IMR-90 (cell line): Measurements from ENCODE around the gene RSPH9. TPM values are rescaled to one million over a fixed set of nuclear protein-coding genes. Genes with fewer than 3 reads are reported as not detected.

Experiments used
- ATAC-seq: fragments of 200-7000 bp; cut with Tn5 transposase; 2 replicates; pipeline ENCODE4 v1.9.1; 2020; ENCODE audit warnings: low read depth, mild to moderate bottlenecking, moderate library complexity
- BruUV-seq: library from RNA; stranded (reverse); fragments of 400-500 nt; replicated peaks from 2 replicates; lab custom pipeline; 2021; lab: Mats Ljungman, UMichigan
- CTCF ChIA-PET: fragments of 300-600 bp; formaldehyde crosslinking; extraction: SDS; loops from one replicate; lab custom pipeline; 2021; ENCODE audit warnings: antibody characterized with exemption; lab: Yijun Ruan, JAX
- POLR2A ChIA-PET: fragments of 300-600 bp; sonication (Branson Sonifier 250); formaldehyde crosslinking; loops from one replicate; lab custom pipeline; 2022; ENCODE audit warnings: antibody characterized with exemption; ENCODE audit not compliant: unreplicated experiment; lab: Charles Lee
- DNase-seq: peaks from one replicate; pipeline ENCODE4 v3.0.0; 2013
- H2AFZ ChIP-seq: replicated peaks from 2 replicates; pipeline ENCODE3; 2013; ENCODE audit warnings: low read length, mild to moderate bottlenecking; ENCODE audit not compliant: poor library complexity
- H2AK5ac ChIP-seq: 2 replicates; pipeline ENCODE4 v1.6.1; 2013; ENCODE audit warnings: low read depth, low read length, inconsistent platforms
- H2AK9ac ChIP-seq: replicated peaks from 2 replicates; pipeline ENCODE3; 2013; ENCODE audit warnings: mild to moderate bottlenecking, low read depth, low read length, moderate library complexity; ENCODE audit not compliant: poor library complexity
- H2BK120ac ChIP-seq: 2 replicates; pipeline ENCODE4 v1.6.1; 2013; ENCODE audit warnings: low read depth, low read length, inconsistent platforms
- H2BK15ac ChIP-seq: 3 replicates; pipeline ENCODE4 v1.6.1; 2013; ENCODE audit warnings: low read depth, low read length, inconsistent platforms
- H2BK20ac ChIP-seq: 2 replicates; pipeline ENCODE4 v1.6.1; 2013; ENCODE audit warnings: low read depth, mild to moderate bottlenecking, inconsistent platforms, low read length, moderate library complexity
- H2BK5ac ChIP-seq: 2 replicates; pipeline ENCODE4 v1.6.1; 2013; ENCODE audit warnings: mild to moderate bottlenecking, low read depth, low read length, inconsistent platforms; ENCODE audit not compliant: poor library complexity, severe bottlenecking
- H3K14ac ChIP-seq: replicated peaks from 2 replicates; pipeline ENCODE4 v1.6.1; 2013; ENCODE audit warnings: low read depth, low read length, inconsistent platforms
- H3K18ac ChIP-seq: 2 replicates; pipeline ENCODE4 v1.6.1; 2013; ENCODE audit warnings: low read depth, low read length, control low read depth
- H3K23ac ChIP-seq: 2 replicates; pipeline ENCODE4 v1.6.1; 2013; ENCODE audit warnings: low read depth, low read length, inconsistent platforms
- H3K27ac ChIP-seq: 2 replicates; pipeline ENCODE4 v1.5.1; 2013; ENCODE audit warnings: mild to moderate bottlenecking, control low read depth, low read length; ENCODE audit not compliant: insufficient read depth
- H3K27me3 ChIP-seq: 2 replicates; pipeline ENCODE4 v1.6.1; 2013; ENCODE audit warnings: low read length; ENCODE audit not compliant: control insufficient read depth, insufficient read depth
- H3K36me3 ChIP-seq: 2 replicates; pipeline ENCODE4 v1.6.1; 2013; ENCODE audit warnings: low read length, mixed read lengths; ENCODE audit not compliant: control insufficient read depth, insufficient read depth
- H3K4ac ChIP-seq: 2 replicates; pipeline ENCODE4 v1.6.1; 2013; ENCODE audit warnings: low read depth, low read length, inconsistent platforms
- H3K4me1 ChIP-seq: 2 replicates; pipeline ENCODE4 v1.6.1; 2013; ENCODE audit warnings: low read length, mixed read lengths; ENCODE audit not compliant: control insufficient read depth, insufficient read depth
- H3K4me2 ChIP-seq: 2 replicates; pipeline ENCODE4 v1.6.1; 2013; ENCODE audit warnings: low read depth, mild to moderate bottlenecking, control low read depth, low read length, moderate library complexity
- H3K4me3 ChIP-seq: 2 replicates; pipeline ENCODE4 v1.5.1; 2013; ENCODE audit warnings: low read depth, mild to moderate bottlenecking, control low read depth, low read length, moderate library complexity; ENCODE audit not compliant: insufficient read depth
- H3K56ac ChIP-seq: 2 replicates; pipeline ENCODE4 v1.6.1; 2013; ENCODE audit warnings: low read length, inconsistent platforms; ENCODE audit not compliant: insufficient read depth; ENCODE audit errors: extremely low read depth
- H3K79me1 ChIP-seq, 2 experiments: 2 replicates each; pipeline ENCODE4 v1.6.1; 2013; ENCODE audit warnings: low read length in 2 of 2, inconsistent platforms in 1 of 2, low read depth in 1 of 2
- H3K9ac ChIP-seq: 2 replicates; pipeline ENCODE4 v1.6.1; 2013; ENCODE audit warnings: low read depth, low read length, control low read depth
- H3K9me1 ChIP-seq: 2 replicates; pipeline ENCODE4 v1.6.1; 2013; ENCODE audit warnings: low read length, inconsistent platforms; ENCODE audit not compliant: insufficient read depth
- H3K9me3 ChIP-seq: 2 replicates; pipeline ENCODE4 v1.6.1; 2013; ENCODE audit warnings: low read length; ENCODE audit not compliant: control insufficient read depth, insufficient read depth
- H4K20me1 ChIP-seq: 2 replicates; pipeline ENCODE4 v1.6.1; 2013; ENCODE audit warnings: low read length, inconsistent platforms; ENCODE audit not compliant: insufficient read depth
- H4K5ac ChIP-seq: 2 replicates; pipeline ENCODE4 v1.6.1; 2013; ENCODE audit warnings: mild to moderate bottlenecking, low read depth, low read length, control low read depth
- H4K8ac ChIP-seq, 2 experiments: 2 replicates each; pipeline ENCODE4 v1.6.1; 2013; ENCODE audit warnings: low read depth in 2 of 2, low read length in 2 of 2, control low read depth in 1 of 2, inconsistent platforms in 1 of 2
- H4K91ac ChIP-seq: 2 replicates; pipeline ENCODE4 v1.6.1; 2013; ENCODE audit warnings: low read depth, low read length, inconsistent platforms; ENCODE audit not compliant: insufficient read depth
- CEBPB ChIP-seq: IDR thresholded peaks from 2 replicates; pipeline ENCODE4 v1.6.1; 2012; ENCODE audit warnings: low read depth, low read length, improper control_type of control experiment
- CHD1 ChIP-seq: IDR thresholded peaks from 2 replicates; pipeline ENCODE4 v1.6.1; 2012; ENCODE audit warnings: low read depth, low read length, improper control_type of control experiment
- CTCF ChIP-seq: conservative IDR thresholded peaks from 2 replicates; pipeline ENCODE4 v1.5.1; 2012; ENCODE audit warnings: mild to moderate bottlenecking, low read depth, low read length, improper control_type of control experiment
- MAZ ChIP-seq: IDR thresholded peaks from 2 replicates; pipeline ENCODE4 v1.6.1; 2012; ENCODE audit warnings: low read depth, mild to moderate bottlenecking, low read length, improper control_type of control experiment, moderate library complexity, borderline replicate concordance
- NFE2L2 ChIP-seq: fragments of 150-350 bp; IDR thresholded peaks from 2 replicates; pipeline ENCODE4 v1.6.1; 2016; ENCODE audit warnings: low read depth, mild to moderate bottlenecking, low read length
- RAD21 ChIP-seq: IDR thresholded peaks from 2 replicates; pipeline ENCODE4 v1.6.1; 2012; ENCODE audit warnings: low read length, improper control_type of control experiment
- SMC3 ChIP-seq: fragments of 150-350 bp; IDR thresholded peaks from 2 replicates; pipeline ENCODE4 v1.6.1; 2016; ENCODE audit warnings: low read depth, mild to moderate bottlenecking, antibody characterized with exemption, low read length, moderate library complexity
- WGBS, 2 experiments: methylation state at CpG; one replicate each; pipeline versions ENCODE4 v1.1.5 to v1.1.7; 2013; ENCODE audit warnings: missing lambda C conversion rate in 2 of 2; ENCODE audit not compliant: insufficient read length in 1 of 2; ENCODE audit errors: extremely low coverage in 2 of 2; 5-methylcytosine and 5-hydroxymethylcytosine counted together
- dilution Hi-C: fragments of 300-500 bp; cut with HindIII; formaldehyde crosslinking; loops from one replicate; pipeline ENCODE4 v1.14.3; 2018; ENCODE audit warnings: low sequenced_read_pairs; ENCODE audit not compliant: unreplicated experiment
- in situ Hi-C: fragments of 300-500 bp; cut with MboI; formaldehyde crosslinking; loops from 3 replicates; pipeline ENCODE4 v1.14.3; 2019; ENCODE audit warnings: low sequenced_read_pairs, inconsistent platforms, mixed read lengths
- intact Hi-C: fragments of 100-400 bp; cut with micrococcal nuclease; formaldehyde crosslinking; loops from 2 replicates; pipeline ENCODE4 v1.10.0; 2022
- polyA plus RNA-seq, 3 experiments: library from polyadenylated mRNA; depleted of rRNA; stranded (reverse); fragments of >200 nt; gene quantifications; 2 replicates each; pipeline ENCODE4 v1.2.3, GENCODE V29; 2012; ENCODE audit warnings: low replicate concordance in 1 of 3
- total RNA-seq: library from RNA; depleted of rRNA; stranded (reverse); fragments of >200 nt; gene quantifications from 2 replicates; pipeline ENCODE4 v1.2.3, GENCODE V29; 2012
- TF ChIP-seq, protein P1 (sequence below): fragments of 150-350 bp; IDR thresholded peaks from 2 replicates; pipeline ENCODE4 v1.6.1; 2016; ENCODE audit warnings: low read depth, mild to moderate bottlenecking, low read length, moderate library complexity, borderline replicate concordance

The RSPH9 gene
- total and polyA plus RNA-seq, 2 of the 4 experiments (the other 2 are of a cell fraction), result 0.18 to 0.21 TPM

- no peaks in the 10 kb centered on the region for H3K9me3 ChIP-seq
- H3K4me3 ChIP-seq, result no peak overlapping the region
- H3K36me3 ChIP-seq, result peaks cover 67% of the 10 kb centered on the region
- no peak overlapping the region for H4K91ac ChIP-seq
- no peak overlapping the region for H3K56ac ChIP-seq
- DNase-seq, result no peak
- POLR2A ChIA-PET, result no interaction called here
- H2BK120ac ChIP-seq, result no peak overlapping the region
- WGBS, 2 experiments, result no CpG with 5 or more reads among the region's 7 CpGs
- no TSS peak for BruUV-seq
- intact Hi-C loops (no loop called here), in situ Hi-C loops (no loop called here), dilution Hi-C loops (no loop called here)
- H3K79me1 ChIP-seq, result peaks cover 30 to 31% of the 10 kb centered on the region in 2 experiments
- H4K8ac ChIP-seq, result no peak overlapping the region
- ATAC-seq, result no peak
- no peak overlapping the region for H2AK5ac ChIP-seq
- H3K27ac ChIP-seq, result no peak overlapping the region
- H3K4me2 ChIP-seq, result no peak overlapping the region
- H3K27me3 ChIP-seq, result no peaks in the 10 kb centered on the region
- peaks cover 7% of the 10 kb centered on the region for H4K20me1 ChIP-seq
- H2AK9ac ChIP-seq, result no peak overlapping the region
- H3K9me1 ChIP-seq, result no peaks in the 10 kb centered on the region
- H2AFZ ChIP-seq, result no peak overlapping the region
- CTCF ChIA-PET, result no interaction called here
- H3K9ac ChIP-seq, result no peak overlapping the region
- no peak for TF ChIP-seq MAZ
- TF ChIP-seq CTCF, result no peak
- no peak for TF ChIP-seq SMC3
- TF ChIP-seq CEBPB, result no peak
- TF ChIP-seq NFE2L2, result no peak
- TF ChIP-seq, protein P1, sequence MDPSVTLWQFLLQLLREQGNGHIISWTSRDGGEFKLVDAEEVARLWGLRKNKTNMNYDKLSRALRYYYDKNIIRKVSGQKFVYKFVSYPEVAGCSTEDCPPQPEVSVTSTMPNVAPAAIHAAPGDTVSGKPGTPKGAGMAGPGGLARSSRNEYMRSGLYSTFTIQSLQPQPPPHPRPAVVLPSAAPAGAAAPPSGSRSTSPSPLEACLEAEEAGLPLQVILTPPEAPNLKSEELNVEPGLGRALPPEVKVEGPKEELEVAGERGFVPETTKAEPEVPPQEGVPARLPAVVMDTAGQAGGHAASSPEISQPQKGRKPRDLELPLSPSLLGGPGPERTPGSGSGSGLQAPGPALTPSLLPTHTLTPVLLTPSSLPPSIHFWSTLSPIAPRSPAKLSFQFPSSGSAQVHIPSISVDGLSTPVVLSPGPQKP, result no peak
- no peak for TF ChIP-seq CHD1
- TF ChIP-seq RAD21, result no peak
- no peak overlapping the region for H3K4ac ChIP-seq
- no peak overlapping the region for H3K14ac ChIP-seq
- H3K4me1 ChIP-seq, result no peaks in the 10 kb centered on the region; the same call in 1 of the 2 replicates
- no peak overlapping the region for H3K18ac ChIP-seq
- H2BK15ac ChIP-seq, result no peak overlapping the region
- no peak overlapping the region for H2BK20ac ChIP-seq
- H2BK5ac ChIP-seq, result no peak overlapping the region
- H3K23ac ChIP-seq, result no peak overlapping the region
- no peak overlapping the region for H4K5ac ChIP-seq
Observed at GRCh38 chr6:43676962-43677606, 32.2 kb downstream of the RSPH9 start.
